Diencephalon (tissue), 1 donor: Measurements from ENCODE around the gene VTCN1. TPM values are rescaled to one million over a fixed set of nuclear protein-coding genes. Genes with fewer than 3 reads are reported as not detected.

Experiments used
- small RNA-seq: library from RNA; depleted of rRNA; stranded (forward); fragments of <200 nt; gene quantifications from one replicate; pipeline ENCODE3, GENCODE V24; 2014
- total RNA-seq: library from RNA; depleted of rRNA; stranded (reverse); fragments of >200 nt; gene quantifications from one replicate; pipeline ENCODE4 v1.2.3, GENCODE V29; 2014

Gene VTCN1
- 0.92 TPM for total RNA-seq

GRCh38 chr1:117210831-117211261 lies at the start of gene VTCN1:
Gene VTCN1, minus strand, starts transcription at chr1:117210927. Its CDS starts 72 bp downstream, at chr1:117210855.

GRCh38 chr1:117121589-117122329 lies 89.0 kb downstream of the VTCN1 start, which contains the start of gene TRIM45:
Gene TRIM45, minus strand, starts transcription at chr1:117121749. Its CDS starts 548 bp downstream, at chr1:117121201.

Small RNAs within 50 kb of the gene (small RNA-seq; reads per million reads assigned to genes)
- gene MIR942 = 1.2 reads per million, percentile 80 among the genes with 10 or more reads in this experiment
- gene RF00017 = not detected

Other genes starting within 250 kb of the VTCN1 start
- 1.6 TPM for gene CD101, start 209.2 kb downstream of the VTCN1 start, total RNA-seq
- 3.7 TPM for gene TTF2, start 150.6 kb downstream of the VTCN1 start, total RNA-seq
- gene TRIM45, start 89.2 kb downstream of the VTCN1 start, total RNA-seq = 4.8 TPM
- 113 TPM for gene MAN1A2, start 156.5 kb upstream of the VTCN1 start, total RNA-seq